Suprapubic skin (tissue), 3 donors: ENCODE data around the gene GLB1L2.

ENCODE experiments used
- EP300 ChIP-seq: sonication (generic); formaldehyde crosslinking; IDR thresholded peaks from one replicate; pipeline ENCODE4 v1.6.1; 2017; ENCODE audit warnings: antibody characterized with exemption
- POLR2A ChIP-seq, 2 donors: fragments of 450-650 bp; IDR thresholded peaks; one replicate each; pipeline ENCODE4 v1.6.1; 2017; ENCODE audit warnings: antibody characterized with exemption in 2 of 2, mild to moderate bottlenecking in 2 of 2, moderate library complexity in 2 of 2
- TF ChIP-seq, protein P1 (sequence below), 2 donors: fragments of 200-600 bp in 1 of 2; fragments of 450-650 bp in 1 of 2; sonication (generic) in 1 of 2; IDR thresholded peaks; one replicate each; pipeline ENCODE4 v1.5.1; 2016 to 2019; ENCODE audit warnings: antibody characterized with exemption in 2 of 2, mild to moderate bottlenecking in 1 of 2, moderate library complexity in 1 of 2

DNA sequence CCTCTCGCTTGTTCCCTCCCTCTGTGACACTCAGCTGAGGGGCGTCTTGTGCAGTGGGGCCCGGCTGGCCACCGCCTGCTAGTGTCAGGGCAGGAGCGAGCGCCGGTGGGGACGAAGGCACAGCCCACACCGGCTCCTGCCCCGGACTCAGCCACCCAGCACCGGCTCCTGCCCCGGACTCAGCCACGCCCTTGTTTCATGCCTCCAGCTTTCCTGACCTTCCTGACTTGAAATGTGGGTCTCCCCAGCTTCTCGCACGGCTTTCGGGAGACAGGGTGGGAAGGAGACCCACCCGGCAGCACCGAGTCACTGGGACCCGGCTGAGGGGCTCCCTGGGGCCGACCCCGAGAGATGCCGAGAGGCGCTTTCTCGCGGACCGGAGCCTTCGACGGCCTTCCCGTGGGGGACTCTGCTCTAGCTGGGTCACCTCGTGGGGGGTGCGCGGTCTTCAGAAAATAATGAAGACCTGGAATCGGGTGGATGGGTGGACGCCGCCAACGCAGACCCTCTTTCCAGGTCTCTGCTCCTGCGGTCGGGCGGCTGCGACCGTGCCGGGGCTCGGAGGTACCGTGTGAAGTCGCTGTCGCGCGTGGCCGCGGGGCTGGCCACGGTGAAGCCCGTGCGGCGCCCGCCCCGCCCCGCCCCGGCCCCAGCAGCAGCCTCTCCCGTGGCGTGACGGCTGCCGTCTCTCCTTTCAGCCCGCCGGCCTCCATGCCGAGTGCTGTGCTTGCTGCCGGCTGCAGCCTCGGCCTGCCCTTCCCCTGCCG lies 10.2 kb downstream of the GLB1L2 start:
- TF ChIP-seq, protein P1, sequence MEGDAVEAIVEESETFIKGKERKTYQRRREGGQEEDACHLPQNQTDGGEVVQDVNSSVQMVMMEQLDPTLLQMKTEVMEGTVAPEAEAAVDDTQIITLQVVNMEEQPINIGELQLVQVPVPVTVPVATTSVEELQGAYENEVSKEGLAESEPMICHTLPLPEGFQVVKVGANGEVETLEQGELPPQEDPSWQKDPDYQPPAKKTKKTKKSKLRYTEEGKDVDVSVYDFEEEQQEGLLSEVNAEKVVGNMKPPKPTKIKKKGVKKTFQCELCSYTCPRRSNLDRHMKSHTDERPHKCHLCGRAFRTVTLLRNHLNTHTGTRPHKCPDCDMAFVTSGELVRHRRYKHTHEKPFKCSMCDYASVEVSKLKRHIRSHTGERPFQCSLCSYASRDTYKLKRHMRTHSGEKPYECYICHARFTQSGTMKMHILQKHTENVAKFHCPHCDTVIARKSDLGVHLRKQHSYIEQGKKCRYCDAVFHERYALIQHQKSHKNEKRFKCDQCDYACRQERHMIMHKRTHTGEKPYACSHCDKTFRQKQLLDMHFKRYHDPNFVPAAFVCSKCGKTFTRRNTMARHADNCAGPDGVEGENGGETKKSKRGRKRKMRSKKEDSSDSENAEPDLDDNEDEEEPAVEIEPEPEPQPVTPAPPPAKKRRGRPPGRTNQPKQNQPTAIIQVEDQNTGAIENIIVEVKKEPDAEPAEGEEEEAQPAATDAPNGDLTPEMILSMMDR (IDR thresholded peaks at IDR 0.05), result no peak
- TF ChIP-seq POLR2A (IDR thresholded peaks at IDR 0.05) (no peak), EP300 (no peak)
